ENCODE results near the gene KIF18B.
A peak's percentile ranks its signal among the peaks of the same experiment; 100 is the strongest.
"Not testable (repeated sequence)": the region's sequence is repeated elsewhere in the genome, so short reads cannot be mapped to it uniquely, and the experiment has no call there.

The KIF18B gene

DNA sequence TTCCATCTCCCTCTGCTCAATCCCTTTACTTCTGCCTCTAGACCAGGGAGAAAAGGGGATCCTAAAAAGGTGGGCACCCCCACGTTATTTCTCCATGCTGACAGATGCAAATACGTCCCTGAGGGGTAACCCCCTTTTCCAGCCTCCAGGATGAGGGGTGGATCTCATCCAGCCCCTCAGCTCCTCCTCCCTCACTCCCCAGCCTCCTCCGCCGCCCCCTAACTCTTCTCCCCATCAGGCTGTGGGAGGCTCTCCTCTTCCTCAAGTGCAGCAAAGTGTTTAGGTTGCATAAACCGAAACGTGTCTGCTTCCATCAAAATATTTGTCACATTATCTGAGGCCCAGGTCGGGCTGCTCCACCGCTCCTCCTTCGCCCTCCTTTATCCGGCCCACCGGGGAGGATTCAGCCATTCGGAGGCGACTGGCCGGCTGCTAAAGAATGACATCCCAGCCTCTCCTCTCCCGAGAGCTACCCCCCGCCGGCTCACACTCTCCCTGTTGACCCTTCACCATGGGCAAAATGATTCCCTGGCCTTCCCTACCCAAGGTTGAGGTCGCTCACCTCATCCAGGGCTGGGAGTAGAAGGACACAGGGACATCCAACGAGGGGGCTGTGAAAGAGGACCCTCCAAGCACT is 21.7 kb upstream of the KIF18B start:
- no peak for DNase-seq

DNA sequence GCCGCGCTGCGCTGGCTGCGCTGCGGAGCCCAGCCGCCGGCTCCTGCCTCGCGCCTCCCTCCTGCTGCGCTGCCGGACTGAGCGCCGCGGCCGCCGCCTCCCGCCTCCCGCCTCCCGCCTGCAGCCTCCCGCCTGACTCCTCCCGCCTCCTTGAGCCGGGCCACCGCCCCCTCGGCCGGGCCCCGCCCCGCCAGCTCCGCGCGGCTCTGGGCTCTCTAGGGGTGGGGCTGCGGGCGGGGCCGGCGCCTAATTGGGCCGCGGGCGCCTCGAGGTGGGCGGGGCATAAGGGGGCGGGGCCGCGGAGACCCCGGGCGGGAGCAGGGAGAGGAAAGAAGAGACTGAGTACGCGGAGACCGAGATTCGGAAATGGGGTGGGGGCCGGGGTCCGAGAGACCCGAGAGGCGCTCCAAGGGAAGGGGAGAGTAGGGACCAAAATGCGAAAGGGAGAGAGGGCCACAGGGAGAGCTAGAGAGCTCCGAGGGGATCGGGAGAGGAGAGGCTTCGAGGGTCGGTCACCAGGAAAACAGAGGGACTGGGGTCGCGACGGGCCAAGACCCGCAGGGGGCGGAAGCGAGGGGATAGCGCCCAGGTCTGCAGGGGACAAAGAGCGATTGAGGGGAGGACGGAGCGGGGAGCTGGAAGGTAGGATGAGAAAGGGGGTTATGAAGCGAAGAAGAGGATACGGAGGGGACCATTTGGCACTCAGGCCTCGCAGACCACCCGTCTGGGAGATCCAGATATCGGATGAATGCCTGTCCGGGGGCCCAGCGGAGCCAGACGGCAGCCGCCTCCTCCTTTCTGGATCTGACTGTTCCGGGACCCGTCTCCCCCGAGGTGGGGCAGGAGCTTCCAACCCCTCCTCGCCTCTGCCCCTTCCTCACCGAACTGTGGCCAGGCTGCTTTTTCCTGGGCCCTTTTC is 20.9 kb upstream of the KIF18B start, which contains the start of gene C1QL1:
Gene C1QL1, minus strand, starts transcription at position 79 of the 919 bp plus-strand sequence. CDS start 255 bp downstream, outside the sequence.
- DNase-seq: peak; percentile 88

DNA sequence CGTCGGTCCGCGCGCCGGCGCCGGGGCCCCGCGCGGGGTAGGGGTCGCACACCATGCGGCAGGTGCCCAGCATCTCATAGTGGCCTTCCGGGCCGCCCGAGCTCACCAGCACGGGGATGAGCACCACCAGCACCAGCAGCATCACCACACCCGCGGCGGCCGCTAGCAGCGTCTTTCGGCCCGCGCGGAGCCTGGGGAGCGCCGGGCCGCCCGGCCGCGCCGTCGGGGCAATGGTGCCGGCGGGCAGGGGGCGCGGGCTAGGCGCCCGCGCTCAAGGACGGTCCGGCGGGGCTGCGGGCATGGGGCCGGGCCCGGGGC is 20.3 kb upstream of the KIF18B start:
- DNase-seq: no peak

DNA sequence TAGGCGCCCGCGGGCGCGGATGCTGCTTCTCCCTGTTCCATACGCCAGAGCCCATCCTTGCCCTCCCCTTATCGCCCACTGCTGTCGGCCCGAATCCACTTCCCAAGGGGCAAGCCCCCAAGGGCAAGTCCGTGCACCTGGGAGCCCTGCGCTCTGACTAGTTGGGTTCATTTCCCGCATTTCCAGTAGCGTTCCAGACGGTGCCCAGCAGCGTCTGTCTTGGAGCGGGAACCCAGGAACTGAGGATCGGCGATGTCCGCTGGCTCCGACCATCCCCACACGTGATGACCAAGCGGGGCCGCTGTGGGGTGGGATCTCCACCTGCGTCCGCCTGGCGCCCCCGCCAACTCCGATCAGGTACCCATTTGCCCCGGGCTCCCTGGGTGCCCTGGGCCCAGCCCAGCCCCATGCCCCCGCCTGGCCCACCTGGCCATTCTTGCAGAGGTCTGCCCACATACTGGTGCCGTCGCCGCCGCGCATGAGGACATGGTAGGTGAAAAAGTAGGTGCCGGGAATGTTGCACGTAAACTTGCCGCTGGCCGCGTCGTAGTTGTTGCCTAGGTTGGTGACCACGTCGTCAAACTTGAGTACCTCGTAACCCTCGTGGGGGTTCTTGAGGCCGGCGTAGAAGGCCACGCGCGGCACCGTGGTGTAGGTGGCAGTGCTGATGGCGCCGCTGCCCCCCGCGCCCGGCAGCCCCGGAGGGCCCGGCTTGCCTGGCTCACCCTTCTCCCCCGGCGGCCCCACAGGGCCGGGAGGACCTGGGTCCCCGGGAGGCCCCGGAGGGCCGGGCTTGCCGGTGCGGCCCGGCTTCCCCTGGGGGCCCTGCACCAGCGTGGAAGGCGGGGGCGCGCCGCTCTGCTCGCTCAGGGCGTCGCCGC is 19.7 kb upstream of the KIF18B start:
- no peak for DNase-seq

DNA sequence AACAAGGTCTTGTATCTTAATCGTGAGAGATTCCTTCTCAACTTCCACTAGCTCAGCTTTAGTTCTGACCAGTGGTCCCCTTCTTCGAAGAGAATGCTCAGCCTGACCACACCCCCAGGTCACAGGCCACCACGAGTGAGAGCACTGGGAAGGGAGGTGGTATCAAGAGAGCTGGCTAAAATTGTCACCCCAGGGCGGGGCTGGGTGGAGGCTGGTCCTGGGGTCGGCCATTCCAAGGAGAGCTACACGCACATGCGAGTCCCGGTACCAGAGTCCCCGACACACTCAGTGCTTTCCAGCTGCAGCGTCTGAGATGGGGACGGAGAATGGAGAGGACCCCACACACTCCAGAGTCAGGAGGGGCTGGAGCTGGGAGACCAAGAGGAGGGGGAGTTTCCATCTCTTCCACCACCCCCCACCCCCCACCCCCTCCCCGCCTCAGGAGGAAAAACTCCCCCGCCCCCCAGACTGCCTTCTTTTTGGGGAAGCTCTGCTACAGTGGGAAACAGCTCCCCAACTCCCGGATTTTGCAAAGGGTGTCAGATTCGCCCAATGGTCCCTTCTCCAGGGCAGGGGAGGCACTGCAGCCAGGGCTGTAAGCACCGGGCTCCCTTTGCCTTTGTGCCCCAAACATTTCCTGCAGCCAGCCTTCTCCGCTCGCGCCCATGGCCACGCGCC is 18.9 kb upstream of the KIF18B start:
- DNase-seq: no peak

DNA sequence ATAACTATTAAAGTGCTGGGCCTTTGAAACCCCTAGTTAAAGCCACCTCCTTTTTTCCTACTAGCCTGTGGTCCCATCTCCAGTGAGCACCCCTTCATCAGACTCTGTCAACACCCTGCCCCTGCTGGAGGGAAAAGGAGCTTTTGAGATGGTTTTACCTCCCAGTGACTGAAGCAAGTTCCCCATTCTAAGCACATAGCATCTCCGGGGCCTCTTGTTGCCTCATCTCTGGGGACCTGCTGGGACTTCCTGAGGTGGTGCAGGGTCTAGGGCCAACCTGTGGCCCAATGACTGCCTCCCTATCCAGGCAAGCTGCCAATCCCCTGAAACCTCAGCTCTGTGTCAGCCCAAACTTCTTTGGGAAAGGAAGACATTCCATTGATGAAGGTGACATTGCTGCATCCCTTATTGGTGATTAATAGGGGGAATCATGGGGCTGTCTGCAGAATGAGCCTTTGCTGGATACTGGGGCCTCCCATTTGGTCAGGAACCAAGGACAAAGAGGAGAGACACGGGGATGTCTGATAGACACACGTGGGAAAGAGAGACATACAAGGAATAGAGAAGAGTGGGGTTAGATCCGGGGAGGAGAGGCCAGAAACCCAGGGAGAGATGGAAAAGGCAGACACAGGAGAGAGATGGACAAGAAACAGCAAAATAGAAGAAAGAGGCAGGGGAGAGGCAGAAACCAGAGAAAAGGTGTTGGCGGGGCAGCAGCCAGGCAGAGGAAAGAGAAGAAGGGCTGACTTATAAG is 18.1 kb upstream of the KIF18B start:
- DNase-seq: no peak

DNA sequence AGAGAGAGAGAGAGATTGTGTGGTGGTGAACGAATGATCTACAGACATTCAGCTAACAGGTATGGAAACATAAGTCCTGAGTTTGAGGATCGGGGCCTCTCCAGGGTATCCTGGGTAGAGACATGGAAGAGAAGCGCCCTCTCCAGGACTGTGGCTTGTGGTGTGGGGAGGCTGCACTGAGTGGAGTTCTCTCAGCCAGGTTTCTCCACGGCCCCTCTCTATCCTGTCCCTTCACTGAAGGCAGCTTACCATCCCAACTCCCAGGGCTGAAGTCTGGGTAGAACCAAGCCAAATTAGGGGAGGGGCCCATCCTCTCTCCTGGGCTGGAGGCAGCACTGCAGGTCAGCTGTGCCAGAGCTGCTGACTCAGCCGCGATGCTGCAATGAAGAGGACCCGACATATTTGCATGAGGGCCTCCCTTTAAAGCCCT is 14.4 kb upstream of the KIF18B start:
- DNase-seq: no peak

DNA sequence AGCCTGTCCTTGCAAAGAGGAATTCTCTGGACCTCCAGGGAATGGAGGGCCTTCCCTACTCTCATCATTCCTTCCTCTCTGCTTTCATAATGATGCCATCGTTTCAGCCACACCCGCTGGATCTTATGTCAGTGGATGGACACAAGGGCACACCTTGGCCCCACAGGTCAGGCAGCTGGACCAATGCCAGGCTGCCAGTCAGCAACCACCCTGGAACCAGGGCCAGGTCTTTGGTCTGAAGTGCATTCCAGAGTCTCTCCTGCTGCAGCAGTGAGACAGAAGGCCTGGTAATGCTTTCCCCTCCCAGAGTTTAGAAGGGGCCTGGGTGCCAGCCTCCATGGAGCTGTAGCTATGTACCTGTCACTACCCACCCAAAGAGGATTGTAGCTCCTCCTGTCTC is 13.1 kb upstream of the KIF18B start:
- no peak for DNase-seq

DNA sequence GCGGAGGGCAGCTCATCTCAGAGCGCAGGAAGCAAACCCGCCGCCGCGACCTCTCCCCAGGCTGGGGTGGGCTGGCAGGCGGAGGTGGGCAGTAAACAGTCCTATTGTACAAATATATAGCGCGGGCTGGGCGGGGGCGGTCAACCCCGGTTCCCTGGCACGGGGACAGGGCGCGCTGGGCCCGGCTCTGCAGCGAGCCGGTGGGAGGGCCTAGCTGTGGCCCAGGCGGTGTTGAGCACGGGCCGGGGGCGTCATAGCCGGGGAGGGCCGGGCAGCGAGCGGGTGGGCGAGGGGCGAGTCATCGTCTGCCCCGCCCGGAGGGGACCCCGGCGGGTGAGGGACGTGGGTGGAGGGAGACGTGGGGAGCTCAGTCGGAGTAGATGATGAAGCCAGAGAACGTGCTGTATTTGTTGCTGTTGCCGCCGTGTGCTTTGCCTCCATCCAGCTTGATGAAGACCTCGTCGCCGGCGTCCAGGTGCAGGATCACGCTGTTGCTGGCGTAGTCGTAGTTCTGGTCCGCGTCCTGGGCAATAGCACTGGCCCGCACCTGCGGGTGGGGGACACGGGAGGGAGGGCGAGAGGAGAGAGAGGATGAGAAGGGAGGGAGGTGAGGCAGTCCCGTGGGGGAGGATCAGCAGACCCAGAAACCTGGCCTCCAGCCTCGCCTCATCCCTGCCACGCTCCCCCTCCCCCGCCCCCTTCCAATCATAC is 12.4 kb upstream of the KIF18B start:
- DNase-seq: no peak

DNA sequence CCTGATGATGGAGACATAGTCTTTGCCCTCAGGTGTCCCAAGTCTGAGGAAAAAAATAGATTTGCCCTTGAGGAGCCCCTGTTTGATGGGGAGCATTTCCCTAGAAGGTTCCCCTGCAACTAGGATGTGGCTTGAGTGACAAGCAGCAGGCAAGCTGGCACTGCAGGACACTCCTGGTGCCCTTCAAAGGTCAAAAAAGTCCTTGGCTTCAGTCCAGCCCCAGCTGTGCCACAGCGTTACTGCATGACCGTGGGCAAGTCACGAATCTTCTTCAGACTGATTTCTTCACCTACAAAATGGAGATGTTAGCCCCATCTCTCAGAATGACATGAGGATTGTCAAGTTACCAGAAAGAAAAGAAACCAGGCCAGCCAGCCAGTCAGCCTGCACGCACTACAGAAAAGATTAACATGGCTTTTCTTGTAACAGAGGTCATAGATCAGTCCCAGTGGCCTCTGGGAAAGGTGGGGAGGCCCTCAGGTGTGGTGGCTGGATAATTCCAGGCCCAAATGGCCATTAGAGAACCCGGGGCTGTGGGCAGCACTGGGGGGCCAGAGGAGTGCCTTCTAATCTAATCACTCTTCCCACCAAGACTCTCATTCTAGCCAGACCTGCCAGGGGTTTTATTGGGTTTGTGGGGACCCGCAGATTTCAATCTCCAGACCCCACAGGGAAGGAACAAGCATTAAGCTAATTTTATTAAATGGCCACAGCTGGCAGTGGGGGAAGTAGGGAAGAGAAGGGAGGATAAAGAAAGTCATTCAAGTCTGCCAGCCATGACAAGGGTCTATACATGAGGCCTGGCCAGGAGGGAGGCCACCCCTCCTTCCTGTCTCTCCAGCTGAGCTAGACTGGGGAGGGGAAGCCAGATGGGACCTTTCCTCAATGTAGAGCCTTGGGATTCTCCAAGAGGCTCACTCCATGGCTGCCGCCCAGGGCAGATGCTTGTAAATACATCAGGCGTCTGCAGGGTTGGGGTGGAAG is 9.7 kb upstream of the KIF18B start:
- no peak for DNase-seq

DNA sequence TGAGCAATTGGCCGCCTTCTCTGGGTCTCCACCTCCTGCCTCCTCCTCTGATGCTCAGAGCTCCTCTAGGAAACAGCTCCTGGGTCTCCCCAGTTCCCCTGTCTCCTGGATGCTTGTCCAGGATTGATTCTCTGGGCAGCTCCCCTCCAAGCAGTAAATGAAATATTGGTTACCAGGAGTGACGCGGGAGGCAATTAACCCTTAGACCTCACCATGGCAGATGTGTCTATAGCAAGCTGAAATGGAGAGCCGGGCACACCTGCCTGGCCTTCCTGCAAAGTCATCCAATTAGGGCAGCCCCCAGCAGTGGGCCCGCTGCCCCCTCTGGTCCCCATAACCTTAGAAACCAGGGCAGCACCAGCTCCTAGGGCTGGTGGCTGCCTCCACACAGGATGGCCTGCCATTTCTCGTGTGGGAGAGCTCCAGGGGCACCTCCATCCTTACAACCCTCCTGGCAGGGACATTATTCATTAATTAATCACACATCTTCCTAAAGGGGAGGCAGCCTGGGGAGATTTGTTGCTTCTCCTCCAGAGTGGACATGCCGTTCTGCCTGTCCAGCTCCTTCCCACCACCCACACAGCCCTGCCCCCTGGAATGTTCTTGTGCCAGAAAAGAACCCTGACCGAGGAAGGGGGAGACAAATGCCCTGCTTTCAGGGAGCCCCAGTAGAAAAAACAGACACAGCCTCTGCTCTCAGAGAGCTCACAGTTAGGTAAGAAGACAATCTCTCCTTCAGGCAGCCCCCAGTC is 8.3 kb upstream of the KIF18B start:
- no peak for DNase-seq

DNA sequence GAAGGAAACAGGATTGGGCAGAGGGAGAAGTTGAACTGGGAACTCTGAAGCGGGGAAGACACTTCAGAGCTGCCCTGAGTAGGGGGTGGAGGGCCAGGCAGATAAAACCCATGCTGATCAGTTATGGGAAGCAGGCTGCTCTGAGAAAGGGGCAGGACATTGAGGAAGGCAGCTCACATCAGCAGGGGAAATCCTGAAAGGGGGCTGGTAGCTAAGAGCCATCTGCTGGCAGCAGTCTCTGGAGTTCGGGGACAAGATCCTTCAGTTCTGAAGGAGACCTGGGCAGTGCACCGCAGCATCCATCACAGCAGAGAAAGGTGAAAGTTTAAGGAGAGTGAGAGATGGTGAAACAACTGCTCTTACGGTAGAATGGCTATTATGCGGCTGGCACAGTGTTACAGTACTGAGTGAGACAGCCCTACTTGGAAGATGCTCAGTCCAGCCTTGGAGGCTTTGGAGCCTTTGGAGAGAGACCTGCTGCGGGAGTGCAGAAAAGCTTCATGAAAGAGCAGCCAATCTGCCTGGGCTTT is 5.4 kb upstream of the KIF18B start:
- no peak for DNase-seq

DNA sequence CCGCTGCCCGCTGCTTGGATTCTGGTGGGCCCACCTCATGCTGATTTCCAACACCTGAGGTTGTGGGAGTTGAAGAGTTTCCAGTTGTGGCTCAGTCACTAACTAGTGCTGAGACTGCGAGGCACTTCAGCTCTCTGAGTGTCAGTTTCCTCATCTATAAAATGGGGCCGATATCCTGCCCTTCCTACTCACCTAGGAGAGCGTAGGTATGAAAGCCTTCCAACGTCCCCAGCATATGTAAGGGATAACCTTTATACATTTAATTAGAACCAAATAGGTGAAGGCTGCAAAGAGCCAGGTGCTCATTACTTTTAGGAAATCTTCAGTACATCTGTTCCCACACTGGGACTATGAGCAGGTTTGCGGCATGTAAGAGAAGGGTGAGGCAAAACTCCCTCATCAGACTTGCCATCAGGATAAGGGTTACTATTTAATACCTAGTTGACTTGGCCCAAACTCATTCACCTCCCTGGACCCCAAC is 782 bp upstream of the KIF18B start:
- DNase-seq: no peak

DNA sequence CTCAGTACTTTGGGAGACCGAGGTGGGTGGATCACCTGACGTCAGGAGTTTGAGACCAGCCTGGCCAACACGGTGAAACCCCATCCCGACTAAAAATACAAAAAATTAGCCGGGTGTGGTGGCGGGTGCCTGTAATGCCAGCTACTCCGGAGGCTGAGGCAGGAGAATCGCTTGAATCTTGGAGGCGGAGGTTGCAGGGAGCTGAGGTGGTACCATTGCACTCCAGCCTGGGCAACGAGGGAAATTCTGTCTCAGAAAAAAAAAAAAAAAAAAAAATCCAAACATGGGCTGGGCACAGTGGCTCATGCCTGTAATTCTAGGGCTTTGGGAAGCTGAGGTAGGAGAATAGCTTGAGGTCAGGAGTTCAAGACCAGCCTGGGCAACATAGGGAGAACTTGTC is 1.9 kb downstream of the KIF18B start:
- not testable (repeated sequence) for DNase-seq

DNA sequence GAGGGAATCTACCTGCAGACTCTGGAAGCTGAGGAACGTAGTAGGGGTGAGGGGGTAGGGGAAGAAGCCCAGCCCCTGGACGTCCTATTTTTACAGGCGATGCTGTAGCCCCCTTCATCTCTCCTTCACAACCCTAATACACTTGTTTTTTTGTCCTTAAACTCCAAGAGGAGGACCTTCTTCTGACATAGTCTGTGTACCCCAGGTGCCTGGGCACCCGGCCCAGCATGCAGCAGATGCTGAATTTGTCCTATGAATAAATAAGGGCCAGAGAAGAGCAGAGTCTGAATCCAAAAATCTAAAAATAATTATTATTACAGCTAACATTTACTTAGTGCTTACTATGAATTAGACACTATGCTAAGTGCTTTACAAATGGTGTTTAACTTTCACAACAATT is 5.1 kb downstream of the KIF18B start:
- DNase-seq: no peak

DNA sequence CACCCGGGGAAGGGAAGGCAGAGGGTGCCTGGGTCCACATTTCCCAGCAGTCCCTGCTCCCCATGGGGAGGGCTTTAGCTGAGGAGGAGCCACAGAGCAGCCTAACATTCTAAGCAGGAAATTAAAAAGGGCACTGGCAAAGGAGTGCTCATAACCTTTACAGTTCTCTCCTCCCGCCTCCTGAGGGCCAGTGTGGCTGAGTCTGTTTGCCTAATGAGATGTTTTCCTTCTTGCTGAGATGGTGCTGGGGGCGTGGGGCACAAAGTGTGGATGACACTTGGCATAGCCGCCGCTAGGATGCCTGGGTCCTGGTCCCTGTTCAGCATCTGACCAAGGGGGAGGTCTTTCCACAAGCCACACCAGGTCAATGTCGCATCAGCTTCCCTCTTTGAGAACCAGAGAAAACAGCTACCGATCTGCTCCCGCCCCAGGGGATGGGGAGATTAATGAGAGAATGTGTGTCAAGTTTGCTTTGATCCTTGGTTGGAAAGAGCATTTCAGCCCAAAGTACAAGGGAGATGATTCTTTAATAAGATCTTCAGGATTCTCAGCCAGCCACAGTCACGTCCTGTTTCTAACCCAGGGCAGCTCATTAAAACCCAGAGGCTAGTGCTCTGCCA is 5.8 kb downstream of the KIF18B start:
- DNase-seq: peak in 1 of 2 donors; percentile 6

DNA sequence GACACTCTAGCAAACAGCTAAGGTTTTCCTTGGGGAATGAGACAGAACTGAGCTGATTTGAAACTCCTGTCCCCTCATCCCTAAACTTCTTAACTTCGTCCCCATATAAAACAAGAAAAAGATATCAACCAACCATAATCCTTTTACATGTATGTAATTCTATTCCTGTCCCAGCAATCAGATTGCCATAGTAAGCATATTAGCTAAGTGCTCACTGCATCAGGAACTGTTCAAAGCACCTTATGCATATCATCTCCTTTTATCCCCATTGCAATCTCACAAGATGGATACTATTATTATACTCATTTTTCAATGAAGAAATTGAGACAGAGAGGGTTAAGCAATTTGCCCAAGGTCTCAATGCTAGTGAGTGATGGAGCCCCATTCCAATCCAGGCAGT is 6.8 kb downstream of the KIF18B start:
- DNase-seq: no peak

DNA sequence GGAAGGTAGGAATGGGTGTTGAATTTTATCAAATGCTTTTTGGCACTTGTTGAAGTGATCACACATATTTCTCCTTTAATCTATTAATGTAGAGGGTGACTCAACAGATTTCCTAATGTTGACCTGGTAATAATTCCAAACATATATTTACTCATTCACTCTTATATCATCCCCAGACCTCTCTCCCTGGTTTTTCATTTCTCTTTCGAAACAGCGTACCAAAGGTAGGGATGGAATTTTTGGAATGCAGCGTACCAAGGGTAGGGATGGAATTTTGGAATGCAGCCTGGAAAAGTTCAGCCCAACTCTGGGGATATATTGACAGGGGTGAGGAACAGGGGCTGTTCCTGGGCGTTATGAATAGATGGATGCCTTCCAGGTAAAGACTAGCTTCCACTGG is 7.3 kb downstream of the KIF18B start:
- no peak for DNase-seq
